GM21529 (cell line): ENCODE measurements around the gene RAB42.

Source experiments
- ATAC-seq: cut with Tn5 transposase; IDR thresholded peaks from one replicate; pipeline ENCODE4 v1.9.1; 2021; ENCODE audit not compliant: unreplicated experiment

Gene RAB42

GRCh38 chr1:28644494-28644893 lies 52.4 kb downstream of the RAB42 start:
- ATAC-seq: no peak
